ENCODE results near the gene SHH. TPM values are rescaled to one million over a fixed set of nuclear protein-coding genes. Genes with fewer than 3 reads are reported as not detected.

SHH gene
- total RNA-seq, 1 experiment from 2014 or later: 0.26 TPM

- DNase-seq (ENCODE audit: low spot score): no peak
- ChIA-PET POLR2A (no interaction called here), CTCF (no interaction called here)
- Mint-ChIP-seq H3K4me1 (peaks cover 4% of the 10 kb centered on the region), H3K4me3 (no peak overlapping the region), H3K27me3 (ENCODE audit: low read depth) (peaks cover 83% of the 10 kb centered on the region), H3K9me3 (no peaks in the 10 kb centered on the region), H3K27ac (no peak overlapping the region), H3K36me3 (no peaks in the 10 kb centered on the region)
- no peak for TF ChIP-seq TEAD1 (CRISPR knock-in tag; IDR thresholded peaks at IDR 0.05)
- TF ChIP-seq AFF4 (CRISPR knock-in tag; IDR thresholded peaks at IDR 0.05; ENCODE audit: borderline replicate concordance): no peak
- no peak for TF ChIP-seq HMGXB4 (CRISPR knock-in tag; IDR thresholded peaks at IDR 0.05)
- TF ChIP-seq ZNF512 (CRISPR knock-in tag; IDR thresholded peaks at IDR 0.05; ENCODE audit: borderline replicate concordance): no peak
- no peak for TF ChIP-seq ERG (CRISPR knock-in tag; IDR thresholded peaks at IDR 0.05)
- no peak for TF ChIP-seq IRF2 (CRISPR knock-in tag; IDR thresholded peaks at IDR 0.05; ENCODE audit: borderline replicate concordance, low read depth)
- ATAC-seq: no peak
Measured at GRCh38 chr7:155799514-155799913, 12.7 kb downstream of the SHH start.

GRCh38 chr7:155798673-155799439 lies 13.4 kb downstream of the SHH start:
- peaks cover 81% of the 10 kb centered on the region for H3K27me3 Mint-ChIP-seq (ENCODE audit: low read depth)
- ChIA-PET POLR2A (no interaction called here), CTCF (no interaction called here)
- H3K4me1 Mint-ChIP-seq: peaks cover 4% of the 10 kb centered on the region
- H3K4me3 Mint-ChIP-seq: no peak overlapping the region
- TF ChIP-seq EMX1 (CRISPR knock-in tag; IDR thresholded peaks at IDR 0.05): no peak
- TF ChIP-seq, protein P1, sequence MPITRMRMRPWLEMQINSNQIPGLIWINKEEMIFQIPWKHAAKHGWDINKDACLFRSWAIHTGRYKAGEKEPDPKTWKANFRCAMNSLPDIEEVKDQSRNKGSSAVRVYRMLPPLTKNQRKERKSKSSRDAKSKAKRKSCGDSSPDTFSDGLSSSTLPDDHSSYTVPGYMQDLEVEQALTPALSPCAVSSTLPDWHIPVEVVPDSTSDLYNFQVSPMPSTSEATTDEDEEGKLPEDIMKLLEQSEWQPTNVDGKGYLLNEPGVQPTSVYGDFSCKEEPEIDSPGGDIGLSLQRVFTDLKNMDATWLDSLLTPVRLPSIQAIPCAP (CRISPR knock-in tag; IDR thresholded peaks at IDR 0.05): no peak
- TF ChIP-seq, protein P2, sequence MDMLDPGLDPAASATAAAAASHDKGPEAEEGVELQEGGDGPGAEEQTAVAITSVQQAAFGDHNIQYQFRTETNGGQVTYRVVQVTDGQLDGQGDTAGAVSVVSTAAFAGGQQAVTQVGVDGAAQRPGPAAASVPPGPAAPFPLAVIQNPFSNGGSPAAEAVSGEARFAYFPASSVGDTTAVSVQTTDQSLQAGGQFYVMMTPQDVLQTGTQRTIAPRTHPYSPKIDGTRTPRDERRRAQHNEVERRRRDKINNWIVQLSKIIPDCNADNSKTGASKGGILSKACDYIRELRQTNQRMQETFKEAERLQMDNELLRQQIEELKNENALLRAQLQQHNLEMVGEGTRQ (CRISPR knock-in tag; IDR thresholded peaks at IDR 0.05): no peak
- no peak for TF ChIP-seq JAZF1 (CRISPR knock-in tag; IDR thresholded peaks at IDR 0.05)
- TF ChIP-seq ZNF232 (CRISPR knock-in tag; IDR thresholded peaks at IDR 0.05): no peak
- no peak overlapping the region for H3K27ac Mint-ChIP-seq
- no peak for ATAC-seq
- DNase-seq (ENCODE audit: low spot score): no peak
- H3K36me3 Mint-ChIP-seq: no peaks in the 10 kb centered on the region
- H3K9me3 Mint-ChIP-seq: no peaks in the 10 kb centered on the region

Measured in WTC11 (cell line).